Muscle layer of duodenum (tissue), 2 donors: ENCODE measurements around the gene KCNMA1.

Experiments used
- H3K27ac ChIP-seq: one replicate; pipeline ENCODE4 v1.7.0; 2013; ENCODE audit warnings: mild to moderate bottlenecking, low read length
- H3K27me3 ChIP-seq: one replicate; pipeline ENCODE4 v1.7.0; 2013; ENCODE audit warnings: low read depth, mild to moderate bottlenecking, control low read depth, low read length
- H3K36me3 ChIP-seq, 2 donors: one replicate each; pipeline ENCODE4 v1.7.0; 2013; ENCODE audit warnings: low read length in 2 of 2, control low read depth in 1 of 2, mild to moderate bottlenecking in 1 of 2; ENCODE audit not compliant: insufficient read depth in 2 of 2, control insufficient read depth in 1 of 2
- H3K4me1 ChIP-seq, 2 donors: one replicate each; pipeline ENCODE4 v1.7.0; 2013; ENCODE audit warnings: low read length in 2 of 2, mild to moderate bottlenecking in 2 of 2, control low read depth in 1 of 2, moderate library complexity in 1 of 2; ENCODE audit not compliant: insufficient read depth in 2 of 2, control insufficient read depth in 1 of 2
- H3K4me3 ChIP-seq, 2 donors: one replicate each; pipeline ENCODE4 v1.7.0; 2013; ENCODE audit warnings: low read length in 2 of 2, low read depth in 1 of 2, mild to moderate bottlenecking in 1 of 2
- H3K9me3 ChIP-seq, 2 donors: one replicate each; pipeline ENCODE4 v1.7.0; 2013; ENCODE audit warnings: low read length in 2 of 2, control low read depth in 1 of 2, mild to moderate bottlenecking in 1 of 2; ENCODE audit not compliant: control insufficient read depth in 1 of 2
- donor health status: healthy.

The KCNMA1 gene

DNA sequence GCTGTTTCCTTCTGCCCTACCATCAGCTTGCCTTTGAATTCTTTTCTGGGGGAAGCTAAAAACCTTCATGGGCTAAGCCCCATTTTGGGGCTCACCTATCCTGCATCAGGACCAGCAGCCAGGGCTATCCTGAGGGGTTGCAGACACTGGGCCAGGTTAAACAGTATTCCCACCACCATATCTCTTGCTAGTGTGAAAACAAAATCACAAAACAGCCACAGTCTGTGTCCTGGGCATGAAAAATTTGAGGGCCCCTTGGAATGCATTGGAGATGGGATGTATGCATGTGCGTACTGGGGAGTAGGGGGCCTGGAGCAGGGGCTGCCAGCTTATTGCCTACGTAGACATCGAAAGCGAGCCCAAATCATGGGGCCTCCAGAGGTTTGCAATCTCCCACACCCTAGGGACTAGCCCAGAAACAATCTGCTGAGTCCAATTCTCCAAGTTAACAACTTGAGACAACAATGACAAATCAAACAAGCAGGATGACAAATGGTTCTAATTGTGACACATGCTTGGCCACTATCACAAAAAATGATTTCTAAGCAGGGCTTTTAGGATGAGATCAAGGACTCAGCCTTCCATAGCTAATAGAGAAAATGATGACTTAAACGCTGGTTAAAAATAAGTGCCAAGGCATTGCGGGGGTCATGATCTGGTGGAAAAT is 557.1 kb downstream of the KCNMA1 start:
- Histone ChIP-seq H3K36me3 (peaks cover 0 to 4% of the 10 kb centered on the region in 2 donors), H3K27ac (no peak overlapping the region), H3K9me3 (no peaks in the 10 kb centered on the region), H3K27me3 (no peaks in the 10 kb centered on the region), H3K4me1 (peaks cover 0 to 79% of the 10 kb centered on the region in 2 donors), H3K4me3 (no peak overlapping the region)

GRCh38 chr10:77079592-77080300 is 557.9 kb downstream of the KCNMA1 start:
- peaks cover 0 to 4% of the 10 kb centered on the region in 2 donors for H3K36me3 ChIP-seq
- H3K9me3 ChIP-seq = no peaks in the 10 kb centered on the region
- H3K27me3 ChIP-seq = no peaks in the 10 kb centered on the region
- no peak overlapping the region for H3K27ac ChIP-seq
- no peak overlapping the region for H3K4me3 ChIP-seq
- peaks cover 0 to 74% of the 10 kb centered on the region in 2 donors for H3K4me1 ChIP-seq

DNA sequence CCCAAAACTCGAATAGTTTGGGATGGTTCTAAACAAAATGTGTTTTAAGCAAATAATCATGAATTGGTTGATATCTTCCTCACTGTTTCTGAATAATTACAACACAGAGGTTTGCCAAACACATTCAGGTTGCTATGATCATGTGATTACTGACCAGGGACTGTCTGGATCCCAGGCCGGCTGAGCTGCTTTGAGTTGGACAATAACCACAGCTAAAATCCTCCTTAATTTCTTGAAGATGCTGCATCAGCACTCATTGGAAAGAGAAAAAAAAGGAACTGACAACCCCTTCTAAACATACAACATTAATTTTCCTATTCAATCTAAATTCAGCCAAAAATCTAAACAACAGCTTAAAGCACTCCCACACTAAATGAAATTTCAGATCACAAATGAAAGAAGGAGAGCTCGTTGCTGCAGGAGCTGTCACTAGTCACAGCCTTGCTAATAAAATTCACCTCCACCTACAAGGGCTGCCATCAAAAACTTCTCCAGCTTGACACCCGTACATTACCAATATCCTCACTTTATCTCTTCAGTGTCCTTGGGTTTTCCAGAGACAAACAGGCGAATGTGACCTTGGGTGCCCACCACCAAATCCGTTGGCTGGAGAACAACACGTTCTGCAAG is 560.2 kb downstream of the KCNMA1 start:
- peaks cover 0 to 4% of the 10 kb centered on the region in 2 donors for H3K36me3 ChIP-seq
- no peak overlapping the region for H3K4me3 ChIP-seq
- H3K27me3 ChIP-seq = no peaks in the 10 kb centered on the region
- no peak overlapping the region for H3K27ac ChIP-seq
- peaks cover 9 to 65% of the 10 kb centered on the region in 2 donors for H3K4me1 ChIP-seq
- no peaks in the 10 kb centered on the region for H3K9me3 ChIP-seq

- Histone ChIP-seq H3K4me3 (no peak overlapping the region), H3K27me3 (no peaks in the 10 kb centered on the region), H3K9me3 (no peaks in the 10 kb centered on the region), H3K36me3 (peaks cover 0 to 4% of the 10 kb centered on the region in 2 donors), H3K4me1 (peaks cover 9 to 59% of the 10 kb centered on the region in 2 donors), H3K27ac (no peak overlapping the region)
These were observed 561.7 kb downstream of the KCNMA1 start for GRCh38 chr10:77075926-77076325.

- peaks cover 0 to 4% of the 10 kb centered on the region in 2 donors for H3K36me3 ChIP-seq
- H3K4me1 ChIP-seq = peaks cover 9 to 43% of the 10 kb centered on the region in 2 donors
- H3K27ac ChIP-seq = no peak overlapping the region
- H3K4me3 ChIP-seq = no peak overlapping the region
- H3K9me3 ChIP-seq = no peaks in the 10 kb centered on the region
- H3K27me3 ChIP-seq = no peaks in the 10 kb centered on the region
These were observed 563.4 kb downstream of the KCNMA1 start for GRCh38 chr10:77074104-77074624.

DNA sequence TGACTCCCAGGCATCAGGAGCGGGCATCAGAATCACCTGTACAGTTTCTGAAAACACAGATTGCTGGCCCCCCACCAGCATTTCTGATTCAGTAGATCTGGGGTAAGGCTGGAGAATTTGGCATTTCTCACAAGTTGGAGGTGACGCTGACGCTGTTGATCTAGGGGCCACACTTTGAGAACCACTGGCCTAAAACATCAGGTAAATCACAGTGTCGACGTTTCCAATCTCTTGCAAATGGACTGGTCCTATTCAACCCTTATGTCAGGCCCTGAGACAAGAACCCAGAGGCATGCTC is 564.0 kb downstream of the KCNMA1 start:
- Histone ChIP-seq H3K9me3 (no peaks in the 10 kb centered on the region), H3K27me3 (no peaks in the 10 kb centered on the region), H3K4me3 (no peak overlapping the region), H3K4me1 (peaks cover 9 to 43% of the 10 kb centered on the region in 2 donors), H3K27ac (no peak overlapping the region), H3K36me3 (peaks cover 0 to 4% of the 10 kb centered on the region in 2 donors)

DNA sequence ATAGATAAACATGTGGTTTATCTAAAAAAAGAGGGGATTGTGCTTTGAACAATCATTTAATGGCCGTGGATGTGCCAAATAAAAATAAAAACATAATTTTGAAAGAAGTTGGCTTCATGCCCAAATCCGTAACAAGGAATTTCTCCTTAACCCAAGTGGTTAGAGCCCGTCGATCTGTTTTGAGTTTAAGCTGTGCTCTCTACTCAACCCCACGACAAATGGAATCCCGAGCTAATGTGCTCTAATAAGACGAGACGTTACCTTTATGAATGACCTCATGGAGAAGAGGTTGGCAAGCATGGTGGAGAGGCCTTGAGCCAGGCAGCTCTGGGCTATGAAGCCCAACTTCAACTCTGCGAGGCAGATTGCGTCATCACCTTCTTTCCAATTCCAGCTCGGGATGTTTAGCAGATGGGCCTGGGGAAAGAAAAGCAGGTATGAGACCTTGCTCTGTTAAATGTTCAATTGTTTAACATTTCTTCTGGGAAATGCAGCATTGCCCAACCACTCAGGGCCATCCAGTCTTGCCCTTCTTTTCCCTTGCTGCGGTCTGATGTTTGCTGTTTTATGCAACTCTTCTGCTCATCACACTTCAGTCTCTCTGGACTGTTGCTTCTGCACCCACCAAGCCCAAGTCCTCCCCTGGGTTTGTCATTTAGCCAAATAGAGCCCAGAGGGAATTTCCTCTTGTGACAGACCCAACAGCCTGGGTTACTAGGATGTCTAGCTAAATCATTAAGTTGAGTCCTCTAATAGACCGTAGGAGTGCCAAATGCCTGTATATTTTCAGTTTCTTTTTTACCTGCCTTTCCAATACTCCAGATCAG is 564.6 kb downstream of the KCNMA1 start:
- Histone ChIP-seq H3K9me3 (no peaks in the 10 kb centered on the region), H3K27me3 (no peaks in the 10 kb centered on the region), H3K4me1 (peaks cover 9 to 37% of the 10 kb centered on the region in 2 donors), H3K36me3 (peaks cover 0 to 4% of the 10 kb centered on the region in 2 donors), H3K27ac (no peak overlapping the region), H3K4me3 (no peak overlapping the region)

DNA sequence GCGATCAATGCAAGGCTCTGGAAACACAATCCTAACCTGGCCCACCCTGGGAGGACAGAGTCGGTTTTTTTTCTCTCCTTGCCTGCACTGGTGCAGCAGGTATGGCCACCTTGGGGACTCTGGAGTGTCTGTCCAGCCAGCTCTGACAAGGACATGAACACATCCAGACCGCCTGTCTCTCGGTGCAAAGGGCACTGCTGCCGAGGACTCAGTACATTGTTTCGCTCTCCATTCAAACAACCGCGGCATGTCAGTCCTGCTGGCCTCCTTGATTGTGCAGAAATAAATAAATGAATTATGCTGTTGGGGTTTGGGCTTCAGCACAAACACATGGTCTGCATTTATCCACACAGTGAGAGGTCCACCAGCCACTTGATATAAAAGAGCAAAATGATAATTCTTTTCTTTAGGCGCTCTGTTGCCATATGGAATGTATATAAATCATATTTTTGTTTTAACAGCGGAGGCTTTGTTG is 565.2 kb downstream of the KCNMA1 start:
- Histone ChIP-seq H3K4me3 (no peak overlapping the region), H3K9me3 (no peaks in the 10 kb centered on the region), H3K27me3 (no peaks in the 10 kb centered on the region), H3K36me3 (no peaks in the 10 kb centered on the region), H3K4me1 (peaks cover 9 to 31% of the 10 kb centered on the region in 2 donors), H3K27ac (no peak overlapping the region)

GRCh38 chr10:77071956-77072355 is 565.7 kb downstream of the KCNMA1 start:
- H3K4me3 ChIP-seq = no peak overlapping the region
- H3K36me3 ChIP-seq = no peaks in the 10 kb centered on the region
- H3K27ac ChIP-seq = no peak overlapping the region
- H3K27me3 ChIP-seq = no peaks in the 10 kb centered on the region
- H3K4me1 ChIP-seq = peaks cover 9 to 27% of the 10 kb centered on the region in 2 donors
- no peaks in the 10 kb centered on the region for H3K9me3 ChIP-seq

GRCh38 chr10:77071001-77071511 is 566.6 kb downstream of the KCNMA1 start:
- Histone ChIP-seq H3K27ac (no peak overlapping the region), H3K4me1 (peaks cover 9 to 26% of the 10 kb centered on the region in 2 donors), H3K27me3 (no peaks in the 10 kb centered on the region), H3K4me3 (no peak overlapping the region), H3K9me3 (no peaks in the 10 kb centered on the region), H3K36me3 (no peaks in the 10 kb centered on the region)
